Esophagus mucosa (tissue), 1 donor: Measurements from ENCODE around the gene TRIM3. TPM values are rescaled to one million over a fixed set of nuclear protein-coding genes. Genes with fewer than 3 reads are reported as not detected.

Experiments used
- ATAC-seq: fragments of 200-7000 bp; cut with Tn5 transposase; one replicate; pipeline ENCODE4 v1.9.1; 2020
- total RNA-seq: library from RNA; stranded (reverse); gene quantifications from one replicate; pipeline ENCODE4 v1.2.4, GENCODE V29; 2023
- donor health status: DM: yes; HTN: yes; CAD: no.

TRIM3 gene
- total RNA-seq, 1 donor from 2014 or later = 2.7 TPM

DNA sequence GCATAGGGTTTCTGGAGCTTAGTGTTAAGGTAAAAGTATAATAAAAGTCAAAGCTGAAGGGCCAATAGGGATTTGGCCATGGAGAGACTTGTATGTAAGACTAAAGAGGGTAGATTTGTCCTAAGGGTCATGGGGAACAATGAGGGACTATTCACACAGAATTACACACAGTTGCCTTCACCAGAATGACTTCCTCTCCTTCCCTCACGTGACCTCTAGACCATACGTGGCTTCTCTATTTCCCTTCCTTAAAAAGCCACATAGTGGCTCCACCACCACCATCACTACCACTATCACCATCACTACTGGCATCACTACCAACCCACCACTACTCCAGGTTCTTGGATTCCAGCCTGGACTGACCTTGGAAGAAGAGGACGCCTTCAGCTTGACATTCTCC is 35.7 kb downstream of the TRIM3 start:
- no peak for ATAC-seq

DNA sequence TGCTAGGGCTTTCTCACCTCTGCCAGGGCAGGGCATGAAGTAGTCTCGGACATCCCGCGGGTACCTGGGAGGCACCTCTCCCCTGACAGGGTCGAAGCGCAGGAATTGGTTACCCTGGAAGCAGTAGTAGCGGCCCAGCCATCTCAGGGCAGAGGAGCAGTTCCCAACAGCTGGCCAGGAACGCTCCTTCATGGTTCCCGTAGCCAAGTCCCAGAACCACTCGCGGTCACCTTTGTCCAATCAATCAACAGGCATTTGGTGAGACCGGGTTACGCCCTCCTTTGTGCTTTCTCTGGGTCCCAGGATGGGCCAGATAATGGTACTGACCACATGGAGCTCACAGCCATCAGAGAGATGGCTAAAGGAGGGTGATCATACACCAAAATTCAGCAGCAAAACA is 36.3 kb downstream of the TRIM3 start:
- no peak for ATAC-seq

DNA sequence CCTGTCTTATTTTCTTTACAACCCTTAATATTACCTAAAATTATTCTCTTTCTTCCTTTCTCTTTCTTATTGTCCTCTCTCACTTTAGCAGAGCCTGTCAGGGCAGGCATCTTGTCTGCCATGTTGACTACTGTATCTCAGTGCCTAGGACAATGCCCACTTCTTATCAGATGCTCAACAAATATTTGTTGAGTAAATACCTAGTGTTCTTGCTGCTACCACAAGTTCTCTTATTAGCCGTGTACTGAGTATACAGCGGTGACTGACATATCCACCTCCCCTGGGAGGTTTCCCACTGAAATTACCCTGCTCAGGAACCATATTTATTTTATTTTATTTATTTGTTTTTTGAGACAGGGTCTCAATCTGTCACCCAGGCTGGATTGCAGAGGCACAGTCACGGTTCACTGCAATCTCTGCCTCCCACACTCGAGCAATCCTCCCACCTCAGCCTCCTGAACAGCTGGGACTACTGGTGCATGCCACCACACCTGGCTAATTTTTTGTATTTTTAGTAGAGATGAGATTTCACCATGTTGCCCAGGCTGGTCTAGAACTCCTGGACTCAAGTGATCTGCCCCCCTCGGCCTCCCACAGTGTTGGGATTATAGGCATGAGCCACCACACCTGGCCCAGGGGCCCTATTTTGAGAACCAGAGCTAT is 39.6 kb downstream of the TRIM3 start:
- no peak for ATAC-seq

DNA sequence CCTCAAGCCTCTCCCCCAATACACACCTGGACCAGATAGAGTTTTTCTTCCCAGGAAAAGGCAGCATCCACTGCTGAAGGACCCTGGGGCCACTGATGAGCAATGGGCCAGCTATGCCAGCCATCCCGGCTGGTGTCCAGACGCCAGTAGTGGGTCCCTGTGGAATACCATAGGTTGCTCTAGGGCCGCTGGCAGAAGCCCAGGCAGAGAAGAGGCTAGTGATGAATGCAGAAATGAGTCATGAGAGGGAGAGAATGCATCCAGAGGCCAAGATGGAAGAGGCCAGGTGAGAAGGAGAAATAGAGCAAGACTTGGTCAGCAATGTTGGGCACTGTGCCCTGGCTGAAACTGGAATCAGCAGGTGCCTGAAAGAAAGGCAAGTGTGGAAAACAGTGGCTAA is 41.9 kb downstream of the TRIM3 start:
- ATAC-seq = no peak

DNA sequence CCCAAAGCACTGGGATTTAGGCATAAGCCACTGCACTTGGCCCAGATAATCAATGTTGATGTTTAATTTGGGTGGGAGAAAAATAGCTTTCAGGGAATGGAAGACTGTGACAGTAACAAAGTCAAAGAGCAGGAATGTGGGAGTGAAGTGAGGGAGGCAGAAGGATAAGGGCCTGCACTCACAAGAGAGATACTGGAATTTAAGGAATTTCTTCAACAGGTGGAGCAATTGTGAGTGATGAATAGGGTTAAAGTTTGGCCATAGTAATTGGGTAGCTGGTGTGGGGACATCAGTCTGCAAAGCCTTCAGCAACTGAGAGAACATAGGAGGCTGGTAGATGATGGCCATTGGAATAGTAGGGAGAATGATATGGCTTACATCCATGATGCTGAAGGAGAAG is 46.2 kb downstream of the TRIM3 start:
- ATAC-seq = no peak

DNA sequence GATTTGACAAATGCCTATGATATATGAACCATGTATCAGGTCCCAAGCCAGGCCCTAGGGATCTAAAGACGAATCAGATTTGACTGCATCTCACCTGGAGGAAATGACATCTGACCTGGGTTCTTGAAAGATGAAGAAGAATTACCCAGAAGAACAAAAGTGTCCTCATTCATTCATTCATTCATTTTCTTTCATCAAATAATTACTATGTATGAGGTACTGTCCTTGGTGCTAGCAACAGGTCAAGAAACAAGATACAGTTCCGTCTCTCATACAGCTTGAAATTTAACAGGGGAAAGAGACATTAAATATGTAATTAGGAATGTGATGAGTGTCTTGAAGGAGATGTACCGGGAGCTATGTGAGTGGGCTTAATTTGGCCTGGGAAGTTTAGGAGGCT is 53.1 kb downstream of the TRIM3 start:
- ATAC-seq = no peak

DNA sequence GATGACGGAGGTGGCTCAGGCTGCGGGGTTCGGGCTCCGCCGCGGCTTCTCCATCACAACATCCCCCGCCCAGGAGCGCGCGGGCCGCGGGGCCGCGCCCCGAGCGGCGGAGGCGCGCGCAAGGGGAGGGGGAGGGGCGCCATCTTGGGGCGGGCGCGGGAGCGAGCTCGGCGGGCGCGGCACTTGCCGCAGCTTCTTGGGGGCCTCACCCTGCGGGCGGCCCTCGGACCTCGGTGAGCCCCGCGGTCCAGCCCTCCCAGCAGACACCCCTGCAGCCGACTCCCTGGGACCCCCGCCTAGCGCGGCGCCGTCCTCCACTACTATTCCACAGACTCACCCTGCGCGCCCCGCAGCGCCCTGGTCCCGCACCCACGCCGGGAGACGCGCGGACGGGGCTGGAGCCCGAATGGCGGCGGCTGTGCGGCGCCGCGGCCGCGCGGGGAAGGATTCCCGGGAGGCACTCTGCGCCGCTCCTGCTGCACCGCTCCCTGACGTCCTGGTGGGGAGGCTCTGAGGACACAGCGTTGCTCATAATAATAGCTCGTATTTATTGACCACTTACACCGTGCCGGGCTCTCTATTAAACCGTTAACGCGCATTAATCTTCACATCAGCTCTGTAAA is 54.6 kb downstream of the TRIM3 start, which contains the start of gene APBB1:
APBB1 (minus strand) TSS at position 86 of the 623 bp plus-strand sequence. CDS start 7,747 bp downstream, outside the sequence.
- ATAC-seq = peak; percentile 84

DNA sequence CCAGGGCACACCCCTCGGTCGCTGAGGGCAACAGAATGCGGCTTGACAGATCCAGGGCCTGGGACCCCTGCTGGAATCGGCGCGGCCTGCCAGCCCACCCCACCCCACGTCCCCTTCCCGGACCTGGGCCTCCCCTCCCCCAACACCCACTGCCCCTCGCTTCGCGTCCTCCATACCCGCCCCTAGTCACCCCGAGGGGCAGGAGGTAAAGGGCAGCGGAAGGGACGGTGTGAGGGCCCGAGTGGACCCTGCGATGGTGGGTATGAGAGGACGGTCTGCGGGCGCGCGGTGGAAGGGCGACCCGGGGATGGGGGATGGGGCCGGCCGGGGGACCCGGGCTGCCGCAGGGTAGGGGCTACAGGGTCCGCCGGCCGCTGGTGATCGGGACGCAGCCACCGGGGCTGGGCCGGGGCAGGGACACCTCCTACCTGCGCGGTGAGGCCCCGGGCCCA is 55.2 kb downstream of the TRIM3 start:
- peak; percentile 30 for ATAC-seq

DNA sequence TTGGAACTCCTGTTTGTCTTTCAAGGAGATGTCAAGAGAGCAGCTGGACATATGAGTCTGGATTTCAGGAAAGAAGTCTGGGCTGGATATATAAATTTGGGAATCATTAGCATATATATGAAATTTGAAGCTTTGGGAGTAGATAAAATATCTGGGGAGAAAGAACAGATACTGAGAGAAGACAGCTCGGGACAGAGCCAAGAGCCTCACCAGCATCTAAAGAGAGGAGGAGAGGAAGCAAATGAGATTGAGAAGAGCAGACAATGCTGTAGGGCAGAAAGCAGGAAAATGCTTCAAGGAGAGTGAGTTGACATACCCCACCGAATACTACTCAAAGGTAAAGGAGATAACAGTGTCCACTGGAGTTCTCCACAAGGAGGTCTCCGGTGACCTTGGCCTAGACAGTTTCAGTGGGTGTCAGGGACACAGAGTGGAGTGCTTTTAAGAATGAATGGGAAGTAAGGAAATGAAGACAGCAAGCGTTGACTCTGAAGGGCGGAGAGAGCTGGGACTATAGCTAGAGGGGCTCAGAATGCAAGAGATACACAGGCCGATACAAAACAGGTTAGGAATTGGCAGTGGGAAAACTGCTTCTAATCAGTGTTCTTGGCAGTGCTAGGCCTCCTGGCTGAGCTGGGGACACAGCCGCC is 55.7 kb downstream of the TRIM3 start:
- ATAC-seq = no peak

DNA sequence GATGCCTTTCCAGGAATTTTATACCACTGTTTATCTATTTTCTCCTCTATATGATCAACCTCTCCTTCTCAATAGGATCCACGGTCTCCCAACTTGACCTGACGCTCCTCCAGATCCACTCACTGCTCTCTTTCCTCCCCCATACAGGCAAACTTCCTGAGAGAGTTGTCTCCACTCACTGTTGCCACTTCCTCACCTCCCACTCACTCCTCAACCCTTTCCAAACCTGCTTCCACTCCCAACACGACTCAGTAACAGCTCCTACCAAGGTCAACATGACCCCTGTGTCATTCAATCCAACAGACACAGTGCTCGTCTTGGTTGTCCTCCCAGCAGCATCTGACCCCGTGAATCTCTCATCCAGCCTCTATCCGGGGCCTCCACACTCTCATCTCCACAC is 57.9 kb downstream of the TRIM3 start:
- no peak for ATAC-seq

DNA sequence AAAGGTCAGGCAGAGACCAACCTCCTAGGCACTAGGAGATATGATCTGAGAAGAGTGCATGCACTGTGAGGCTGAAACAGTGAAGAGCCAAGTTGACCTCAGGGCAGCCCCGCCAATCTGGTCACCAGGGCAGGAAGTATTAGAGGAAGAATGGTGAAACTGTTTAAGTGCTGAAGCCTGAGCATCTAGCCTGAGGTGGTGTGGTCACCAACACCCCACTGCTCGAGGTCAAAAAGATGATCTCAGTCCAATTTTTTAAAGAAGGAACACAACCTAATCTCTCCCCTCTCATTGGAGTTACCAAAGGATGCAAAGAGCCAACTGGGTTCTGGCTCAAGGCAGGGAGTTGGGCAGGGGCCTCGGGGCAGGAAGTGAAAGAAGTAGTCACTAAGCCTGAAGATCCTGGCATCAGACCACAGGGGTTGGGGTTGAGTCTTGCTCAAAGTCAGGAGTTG is 58.8 kb downstream of the TRIM3 start:
- no peak for ATAC-seq

DNA sequence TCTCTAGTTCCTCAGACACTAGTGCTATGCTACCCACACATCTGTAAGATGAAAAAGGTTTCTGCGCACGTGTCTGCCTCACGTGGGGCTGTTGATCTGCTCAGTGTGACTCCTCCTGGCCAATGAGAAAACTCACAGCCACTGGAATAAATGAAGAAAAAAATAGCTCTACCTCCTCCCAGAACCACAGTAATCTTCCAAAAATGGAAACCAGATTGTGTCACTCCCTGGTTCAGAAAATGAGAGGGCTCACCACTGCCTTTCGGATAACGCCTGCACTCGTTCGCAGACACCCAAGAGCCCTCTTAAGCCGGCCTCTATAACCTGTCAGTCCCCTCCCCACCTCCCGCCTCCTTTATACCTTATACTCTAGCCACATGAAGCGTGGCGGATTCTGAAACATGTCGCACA is 59.9 kb downstream of the TRIM3 start:
- ATAC-seq = no peak

DNA sequence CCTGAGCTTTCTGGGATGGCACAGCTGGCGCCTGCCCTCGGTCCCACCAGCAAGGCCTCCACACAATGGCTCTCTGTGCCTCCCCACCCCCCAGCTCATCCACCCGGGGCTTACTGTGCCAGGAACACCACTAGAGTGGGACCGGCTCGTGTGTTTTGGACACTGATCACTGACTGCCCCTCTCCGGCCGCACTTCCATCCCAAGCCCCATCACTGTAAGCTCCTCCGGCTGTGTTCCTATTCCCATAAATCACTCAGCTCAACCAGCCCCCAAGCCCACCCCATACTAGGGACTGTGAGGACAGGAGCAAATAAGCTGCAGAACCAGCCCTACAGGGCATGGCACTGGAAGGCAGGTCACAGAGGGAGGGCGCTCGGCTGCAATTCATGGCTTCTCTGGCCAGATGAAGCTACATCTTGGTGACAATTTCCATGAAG is 62.1 kb downstream of the TRIM3 start:
- ATAC-seq = no peak

DNA sequence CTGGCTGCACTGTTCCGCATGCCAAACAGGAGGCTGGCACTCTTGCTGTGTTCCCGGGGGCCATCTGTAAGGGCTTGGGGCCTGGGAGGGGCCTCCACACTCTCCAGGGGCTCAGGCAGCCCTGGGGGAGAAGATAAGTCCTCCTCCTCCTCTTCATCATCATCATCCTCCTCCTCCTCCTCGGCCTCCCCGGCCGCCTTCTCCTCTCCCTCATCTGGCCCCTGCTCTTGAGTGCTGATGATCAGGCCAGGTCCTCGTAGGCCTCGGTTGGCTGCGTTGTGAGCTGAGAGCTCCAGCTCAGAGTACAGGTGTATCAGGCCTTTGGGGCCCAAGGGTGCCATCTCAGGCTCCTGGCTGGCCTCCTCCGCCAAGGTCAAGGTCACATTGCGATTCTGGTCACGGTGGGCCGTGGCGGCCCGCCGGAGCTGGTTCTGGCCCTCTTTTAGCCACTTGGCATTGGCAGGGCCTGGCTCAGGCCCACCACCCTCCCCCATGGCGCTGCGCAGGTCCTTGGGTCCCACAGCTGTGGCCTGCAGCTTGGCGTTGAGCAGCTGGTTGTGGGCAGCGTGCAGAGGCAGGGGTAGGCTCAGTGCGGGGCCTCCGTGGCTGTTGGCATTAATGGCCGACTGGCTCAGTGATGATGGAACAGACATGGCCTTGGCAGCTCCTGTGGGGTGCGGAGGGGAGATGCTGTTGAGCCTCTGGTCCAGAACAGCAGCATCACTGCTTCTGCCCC is 62.9 kb downstream of the TRIM3 start:
- ATAC-seq = peak; percentile 14

DNA sequence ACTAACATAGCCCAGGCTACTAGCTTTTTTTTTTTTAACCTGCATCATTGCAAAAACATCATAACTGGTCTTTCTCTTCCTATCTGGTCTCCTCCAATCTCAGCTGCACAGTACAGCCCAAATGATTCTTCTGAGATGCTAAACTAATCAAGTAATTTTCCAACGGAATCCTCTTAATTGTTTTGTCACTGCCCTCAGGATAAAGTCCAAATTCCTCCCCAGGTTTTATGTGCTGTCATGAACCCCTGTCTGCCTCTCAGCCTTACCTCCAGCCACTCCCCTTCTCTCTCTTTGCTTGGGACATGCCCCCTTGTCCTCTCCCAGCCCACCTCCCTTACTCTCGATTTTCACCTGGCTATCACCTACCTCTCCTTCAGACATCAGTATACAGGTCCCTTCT is 67.4 kb downstream of the TRIM3 start:
- ATAC-seq = no peak

DNA sequence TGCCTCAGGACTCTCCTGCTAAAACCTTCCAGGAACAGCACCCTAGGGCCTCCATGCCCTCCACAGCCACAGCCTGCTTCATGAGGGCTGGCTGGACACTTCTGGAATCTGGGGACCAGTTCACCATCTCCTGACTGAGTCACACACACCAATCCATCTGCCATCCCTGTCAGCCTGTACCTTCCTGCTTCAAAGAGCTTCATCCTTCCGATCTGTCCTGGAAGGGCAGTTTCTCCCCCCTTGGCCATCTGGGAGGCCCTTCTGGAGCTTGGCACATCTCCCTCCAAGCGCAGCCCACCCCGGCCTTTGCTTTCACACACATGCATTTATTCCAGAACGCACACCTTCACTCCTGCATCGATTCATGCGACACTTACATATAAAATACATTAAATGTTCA is 67.9 kb downstream of the TRIM3 start:
- no peak for ATAC-seq

DNA sequence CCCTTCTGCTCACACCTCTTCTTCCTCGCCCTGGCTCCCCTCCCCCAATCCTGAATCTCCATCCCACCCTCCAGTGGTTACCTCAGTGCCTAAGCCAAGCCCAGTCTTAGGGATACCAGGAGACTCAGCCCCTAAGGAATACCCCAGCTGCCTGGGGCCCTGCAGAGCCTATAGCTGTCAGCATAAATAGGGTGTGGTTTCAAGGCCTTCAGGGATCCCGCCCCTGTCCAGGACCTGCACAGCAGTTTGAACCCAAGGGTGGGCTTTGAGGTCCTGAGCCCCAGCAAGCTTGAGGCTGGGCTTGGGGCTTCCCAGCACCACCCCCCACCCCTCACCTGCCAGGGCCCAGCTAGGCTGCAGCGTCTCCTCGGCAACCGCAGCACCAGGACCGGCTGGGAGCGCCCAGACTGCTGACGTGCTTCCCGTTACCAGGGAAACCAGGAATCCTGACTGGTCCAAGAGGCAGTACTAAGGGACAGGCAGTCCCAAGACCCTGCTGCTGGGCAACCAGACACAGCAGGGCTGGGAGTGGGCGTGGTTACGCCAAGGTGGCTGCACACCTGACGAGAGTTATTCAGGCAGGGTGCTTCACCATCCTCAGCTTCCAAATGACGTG is 68.6 kb downstream of the TRIM3 start:
- ATAC-seq = no peak

DNA sequence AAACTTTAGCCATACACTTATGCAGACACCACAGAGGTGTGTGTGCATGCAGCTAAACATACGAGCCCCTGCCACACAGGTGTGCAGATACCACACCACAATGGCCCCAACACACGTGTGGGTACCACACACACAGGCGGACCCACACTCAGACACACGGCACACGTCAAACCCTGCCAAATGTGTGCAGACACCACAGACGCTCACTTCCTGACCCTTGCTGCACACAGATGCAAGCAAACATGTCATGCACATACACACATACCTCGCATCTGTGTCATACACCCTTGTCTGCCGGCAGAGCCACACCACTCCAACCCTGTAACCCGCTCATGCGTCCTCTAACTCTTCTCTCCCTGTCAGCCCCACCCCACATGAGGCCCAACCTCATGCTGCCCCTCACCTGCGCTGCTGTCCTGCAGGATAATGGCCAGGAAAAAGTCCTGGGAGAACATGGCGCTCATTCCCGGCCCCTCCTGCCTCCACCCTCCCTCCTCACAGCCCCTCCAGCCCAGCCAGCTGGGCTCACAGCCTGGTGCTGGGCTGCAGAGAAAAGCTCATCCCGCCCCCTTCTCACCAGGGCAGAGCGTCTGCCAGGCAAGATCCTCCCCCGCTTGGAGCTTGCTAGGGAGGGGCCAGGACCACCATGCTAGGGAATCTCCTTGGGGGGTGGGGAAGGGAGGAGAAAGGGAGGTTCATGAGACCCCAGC is 69.2 kb downstream of the TRIM3 start:
- no peak for ATAC-seq

DNA sequence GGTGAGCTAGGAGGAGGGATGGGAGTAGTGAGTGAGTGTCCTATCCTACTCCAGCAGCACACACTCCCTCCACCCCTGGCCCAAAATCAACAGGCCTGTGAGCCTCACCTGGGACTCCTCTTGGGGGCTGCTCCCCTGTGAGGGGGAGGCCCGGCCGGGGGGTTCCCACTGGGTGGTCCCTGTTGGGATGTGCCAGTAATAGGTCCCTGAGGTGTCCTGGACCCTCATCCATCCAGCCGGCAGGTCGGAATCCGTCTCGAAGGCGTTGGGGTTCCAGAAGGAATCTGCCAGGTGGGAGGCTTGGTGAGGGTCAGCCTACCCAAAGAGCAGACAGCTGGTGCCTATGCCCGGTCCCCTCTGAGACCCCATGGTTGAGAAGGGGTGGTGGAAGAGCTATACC is 70.2 kb downstream of the TRIM3 start:
- no peak for ATAC-seq

DNA sequence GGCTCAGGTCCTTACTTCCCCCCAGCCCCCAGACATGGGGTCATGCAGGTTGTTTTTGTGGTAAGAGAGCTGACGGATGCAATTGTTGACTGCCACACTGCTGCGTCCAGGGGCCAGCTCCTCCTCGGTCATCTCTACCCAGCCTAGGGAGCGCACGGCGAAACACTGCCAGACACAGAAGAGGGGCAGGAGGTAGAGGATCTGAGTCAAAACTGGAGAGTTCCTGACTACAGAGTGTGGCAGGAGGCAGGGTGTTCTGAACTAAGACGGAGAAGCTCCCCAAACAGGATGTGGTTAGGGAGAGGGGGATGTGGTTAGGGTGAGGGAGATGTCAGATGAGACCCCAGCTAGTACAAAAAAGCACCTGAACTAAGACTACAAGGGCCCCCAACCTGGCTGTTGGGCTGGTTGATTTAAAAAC is 71.2 kb downstream of the TRIM3 start:
- ATAC-seq = peak; percentile 47

DNA sequence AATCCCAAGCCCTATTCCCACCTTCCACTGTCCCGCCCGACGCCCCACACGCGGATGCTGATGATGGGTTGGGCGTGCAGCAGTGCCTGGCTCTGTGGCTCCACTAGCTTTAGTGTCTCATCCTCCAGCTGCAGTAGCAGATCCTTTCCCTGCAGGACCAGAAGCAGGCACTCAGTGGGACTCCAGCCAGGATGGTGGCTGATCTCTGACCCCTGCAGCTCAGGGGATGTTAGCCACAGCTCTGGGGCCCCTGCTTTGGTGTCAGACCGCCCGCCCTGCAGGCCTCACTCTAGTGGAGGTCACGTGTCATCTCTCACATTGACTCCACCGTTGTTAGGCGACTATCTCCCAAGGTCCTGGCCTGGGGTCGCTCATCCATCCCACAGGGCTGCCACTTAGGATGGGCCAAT is 71.7 kb downstream of the TRIM3 start:
- no peak for ATAC-seq

DNA sequence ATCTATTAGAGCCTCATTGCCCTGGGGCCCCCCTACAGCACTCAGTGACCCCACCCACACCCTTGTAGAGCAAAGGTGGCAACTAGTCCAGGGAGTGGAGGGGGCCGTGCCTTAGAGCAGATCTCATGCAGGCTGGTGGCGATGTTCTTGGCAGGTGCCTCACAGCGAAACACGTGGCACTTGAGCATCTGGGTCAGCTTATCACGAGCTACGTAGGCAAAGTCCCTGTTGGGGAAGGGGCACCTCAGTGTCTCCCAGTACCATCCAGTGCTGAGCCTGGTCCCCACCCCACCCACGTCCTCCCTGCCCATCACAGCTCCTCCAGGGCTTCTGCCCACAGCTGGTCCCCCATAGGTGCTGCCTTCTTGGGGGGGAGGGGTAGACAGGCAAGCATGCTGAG is 72.3 kb downstream of the TRIM3 start:
- ATAC-seq = peak; percentile 6
